ENCODE data around the gene PLD6.

DNA sequence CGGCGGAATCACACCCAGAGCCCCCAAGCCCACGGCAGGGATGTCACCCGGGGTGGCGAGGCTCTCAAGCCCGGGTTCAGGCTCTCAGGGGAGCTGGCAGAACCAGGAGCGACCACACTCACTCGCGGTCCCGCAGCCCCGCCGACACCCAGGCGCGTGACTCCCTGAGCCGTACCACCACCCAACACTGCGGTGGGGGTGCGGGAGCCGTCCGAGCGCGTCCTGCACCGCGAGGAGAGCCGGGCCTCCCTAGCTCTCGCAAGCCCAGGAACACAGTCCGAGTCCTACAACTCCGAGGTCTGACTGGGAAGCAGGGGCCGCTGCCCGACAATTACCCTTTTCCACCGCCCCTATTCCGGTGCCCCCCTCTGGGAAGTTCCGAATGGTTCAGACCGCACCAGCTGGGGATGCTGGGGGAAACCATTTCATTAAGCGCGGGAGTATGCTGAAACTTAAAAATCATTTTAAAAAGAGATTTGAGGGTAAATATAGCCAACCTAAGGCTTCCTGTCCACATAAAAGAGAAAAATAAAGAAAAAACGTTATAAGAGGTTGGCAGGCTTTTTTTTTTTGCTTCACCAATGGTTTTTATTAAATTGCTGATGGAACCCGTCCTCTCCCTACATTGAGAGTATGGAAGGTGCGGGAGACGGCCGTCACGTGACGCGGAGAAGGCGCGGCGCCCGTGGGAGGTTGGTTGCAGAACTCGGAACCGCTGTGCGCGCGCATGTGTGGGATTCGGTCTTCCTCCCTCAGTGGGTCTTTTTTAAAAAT, 31.1 kb upstream of the PLD6 start, which contains the start of gene FLCN:
- TF ChIP-seq, protein P1, sequence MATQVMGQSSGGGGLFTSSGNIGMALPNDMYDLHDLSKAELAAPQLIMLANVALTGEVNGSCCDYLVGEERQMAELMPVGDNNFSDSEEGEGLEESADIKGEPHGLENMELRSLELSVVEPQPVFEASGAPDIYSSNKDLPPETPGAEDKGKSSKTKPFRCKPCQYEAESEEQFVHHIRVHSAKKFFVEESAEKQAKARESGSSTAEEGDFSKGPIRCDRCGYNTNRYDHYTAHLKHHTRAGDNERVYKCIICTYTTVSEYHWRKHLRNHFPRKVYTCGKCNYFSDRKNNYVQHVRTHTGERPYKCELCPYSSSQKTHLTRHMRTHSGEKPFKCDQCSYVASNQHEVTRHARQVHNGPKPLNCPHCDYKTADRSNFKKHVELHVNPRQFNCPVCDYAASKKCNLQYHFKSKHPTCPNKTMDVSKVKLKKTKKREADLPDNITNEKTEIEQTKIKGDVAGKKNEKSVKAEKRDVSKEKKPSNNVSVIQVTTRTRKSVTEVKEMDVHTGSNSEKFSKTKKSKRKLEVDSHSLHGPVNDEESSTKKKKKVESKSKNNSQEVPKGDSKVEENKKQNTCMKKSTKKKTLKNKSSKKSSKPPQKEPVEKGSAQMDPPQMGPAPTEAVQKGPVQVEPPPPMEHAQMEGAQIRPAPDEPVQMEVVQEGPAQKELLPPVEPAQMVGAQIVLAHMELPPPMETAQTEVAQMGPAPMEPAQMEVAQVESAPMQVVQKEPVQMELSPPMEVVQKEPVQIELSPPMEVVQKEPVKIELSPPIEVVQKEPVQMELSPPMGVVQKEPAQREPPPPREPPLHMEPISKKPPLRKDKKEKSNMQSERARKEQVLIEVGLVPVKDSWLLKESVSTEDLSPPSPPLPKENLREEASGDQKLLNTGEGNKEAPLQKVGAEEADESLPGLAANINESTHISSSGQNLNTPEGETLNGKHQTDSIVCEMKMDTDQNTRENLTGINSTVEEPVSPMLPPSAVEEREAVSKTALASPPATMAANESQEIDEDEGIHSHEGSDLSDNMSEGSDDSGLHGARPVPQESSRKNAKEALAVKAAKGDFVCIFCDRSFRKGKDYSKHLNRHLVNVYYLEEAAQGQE (IDR thresholded peaks at IDR 0.05; ENCODE audit: insufficient read depth in 1 of 2, low read depth in 2 of 2, low read length in 2 of 2), result no peak; a peak in 1 of 4 replicates
- peak; percentile 55; the same call in 1 of the 2 replicates for TF ChIP-seq SIN3A (IDR thresholded peaks at IDR 0.05; ENCODE audit: borderline replicate concordance, insufficient read depth, low read length)
- peak; percentile 90 for TF ChIP-seq TAF1 (IDR thresholded peaks at IDR 0.05; ENCODE audit: borderline replicate concordance, insufficient read depth, low read length)
